CD4-positive, alpha-beta T cell treated with Interleukin-4 for 4 hours (primary cell): Measurements from ENCODE around the gene NALCN.

Experiments
- DNase-seq: peaks from one replicate; pipeline ENCODE4 v3.0.0-alpha.2; 2020

NALCN gene

DNA sequence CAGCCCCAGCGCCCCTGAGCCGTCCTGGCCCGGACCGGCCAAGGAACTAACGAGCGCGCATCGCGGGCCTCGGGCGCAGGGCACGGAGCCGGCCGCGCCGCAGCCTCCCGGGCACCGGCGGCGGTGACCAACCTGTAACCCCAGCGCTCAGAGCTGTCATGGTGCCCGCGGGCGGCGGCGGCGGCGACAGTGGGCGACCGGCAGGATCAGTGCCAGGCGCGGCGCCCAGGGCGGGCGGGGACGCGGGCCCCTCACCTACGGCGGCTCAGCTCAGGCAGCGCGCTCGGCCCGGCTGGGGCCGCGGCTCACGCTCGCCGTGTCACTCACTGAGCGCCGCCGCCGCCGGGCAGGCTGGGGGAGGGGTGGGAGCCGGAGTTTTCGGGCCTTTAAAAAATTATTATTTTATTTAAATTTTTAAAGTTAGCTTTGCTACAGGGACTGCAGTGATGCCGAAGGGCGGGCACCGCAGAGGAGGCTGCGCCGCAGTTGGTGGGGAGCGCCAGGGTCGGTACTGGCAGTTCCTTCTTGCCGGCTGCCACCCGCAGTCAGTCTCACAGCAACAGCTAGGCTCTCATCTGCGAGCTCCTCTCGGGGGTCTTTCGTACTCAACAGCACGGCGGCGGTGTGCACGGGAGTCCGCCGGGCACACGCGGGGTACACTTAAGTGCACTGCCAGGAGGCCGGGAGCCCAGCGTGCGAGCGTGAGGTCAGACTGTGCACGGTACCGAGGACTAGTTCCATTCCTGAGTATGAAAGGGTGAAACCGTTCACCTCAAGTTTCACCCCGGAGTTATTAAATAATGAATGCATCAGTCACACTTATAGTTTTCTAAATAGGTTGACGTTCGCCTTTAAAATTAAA, at the start of gene NALCN:
TSS of gene NALCN (minus strand) at position 328 of the 862 bp plus-strand sequence. CDS start 17,382 bp downstream, outside the sequence.
- no peak for DNase-seq

- DNase-seq: no peak
Measured at GRCh38 chr13:101465877-101466276, 49.6 kb upstream of the NALCN start.

- no peak for DNase-seq
Measured at GRCh38 chr13:101457176-101457575, 40.9 kb upstream of the NALCN start.

DNA sequence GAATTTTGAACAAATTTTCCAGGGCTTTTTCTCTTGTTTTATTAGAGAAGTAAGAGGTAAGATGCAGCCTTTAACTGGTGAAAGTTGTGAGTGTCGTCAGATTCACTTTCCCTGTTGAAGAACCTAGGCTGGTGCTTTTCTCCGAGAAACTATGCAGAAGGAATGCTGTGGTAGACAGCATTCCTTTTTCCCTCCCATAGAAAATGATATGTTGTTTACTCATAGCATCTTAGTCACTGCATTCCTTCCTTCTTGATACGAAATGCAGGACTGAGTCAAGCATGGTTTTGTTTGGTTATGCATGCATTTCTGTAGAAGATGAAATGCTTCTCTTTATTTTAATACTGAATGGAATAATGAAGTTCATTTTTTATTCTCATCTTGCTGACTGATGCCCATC, 39.6 kb upstream of the NALCN start:
- no peak for DNase-seq

- no peak for DNase-seq
Measured at GRCh38 chr13:101454767-101455166, 38.5 kb upstream of the NALCN start.

DNA sequence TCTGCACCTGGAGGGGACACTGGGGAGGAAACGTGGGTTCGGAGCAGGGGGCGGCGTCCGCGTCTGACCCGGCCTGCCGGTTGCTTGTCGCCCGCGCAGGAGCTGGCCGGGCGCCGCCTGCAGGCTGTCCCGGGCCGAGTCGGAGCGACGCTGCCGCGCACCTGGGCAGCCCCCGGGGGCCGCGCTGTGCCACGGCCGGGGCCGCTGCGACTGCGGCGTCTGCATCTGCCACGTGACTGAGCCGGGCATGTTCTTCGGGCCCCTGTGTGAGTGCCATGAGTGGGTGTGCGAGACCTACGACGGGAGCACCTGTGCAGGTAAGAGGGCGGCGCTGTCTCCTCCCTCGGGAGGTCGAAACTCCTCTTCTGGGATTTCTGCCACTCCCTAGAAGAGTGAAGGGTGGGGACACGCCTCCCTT, 37.5 kb upstream of the NALCN start:
- DNase-seq: no peak

DNA sequence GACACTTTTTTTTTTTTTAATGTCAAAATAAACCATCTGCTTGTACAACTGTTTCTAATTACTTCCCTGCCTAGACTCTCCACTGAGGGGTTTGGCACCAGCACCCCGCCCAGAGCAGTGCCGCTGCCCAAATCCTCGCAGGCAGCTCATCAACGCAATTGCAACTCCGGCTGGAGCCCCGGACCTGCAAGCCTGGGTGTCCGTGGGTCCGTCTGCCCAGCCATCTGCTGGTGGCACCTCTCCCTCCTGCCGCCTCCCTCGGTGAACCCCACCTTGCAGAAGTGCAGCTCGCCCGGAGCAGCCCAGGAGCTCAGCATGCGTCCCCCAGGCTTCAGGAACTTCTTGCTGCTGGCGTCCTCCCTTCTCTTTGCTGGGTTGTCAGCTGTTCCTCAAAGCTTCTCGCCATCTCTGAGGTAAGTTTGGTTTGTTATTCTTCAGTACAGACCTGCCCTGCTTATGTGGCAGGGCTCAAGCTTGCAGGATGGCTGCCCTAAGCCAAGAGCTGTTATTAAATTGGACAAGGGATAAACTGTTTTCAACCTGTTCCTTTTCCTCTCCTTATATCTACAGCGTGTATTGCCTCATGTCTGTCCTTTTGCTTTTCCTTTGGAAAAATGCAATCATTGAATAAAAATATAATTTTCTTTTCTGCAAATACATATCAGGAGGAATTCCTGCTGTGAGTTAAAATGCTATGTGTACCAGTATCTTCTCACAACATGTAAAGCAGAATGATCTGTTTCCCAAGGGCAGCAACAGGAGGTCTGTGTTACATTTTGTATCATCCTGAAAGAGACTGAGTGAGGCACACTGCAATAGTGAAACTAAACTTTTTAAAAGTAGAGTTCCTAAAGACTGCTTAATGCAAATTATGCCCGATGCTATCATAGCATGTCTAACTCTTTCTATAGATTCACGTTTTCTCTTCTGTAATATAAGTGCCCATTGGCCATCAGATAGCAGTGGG, 36.5 kb upstream of the NALCN start, which contains the start of gene ITGBL1:
TSS of gene ITGBL1 (plus strand) at position 157 of the 967 bp plus-strand sequence. CDS start at position 316, 159 bp downstream.
- DNase-seq: no peak

DNA sequence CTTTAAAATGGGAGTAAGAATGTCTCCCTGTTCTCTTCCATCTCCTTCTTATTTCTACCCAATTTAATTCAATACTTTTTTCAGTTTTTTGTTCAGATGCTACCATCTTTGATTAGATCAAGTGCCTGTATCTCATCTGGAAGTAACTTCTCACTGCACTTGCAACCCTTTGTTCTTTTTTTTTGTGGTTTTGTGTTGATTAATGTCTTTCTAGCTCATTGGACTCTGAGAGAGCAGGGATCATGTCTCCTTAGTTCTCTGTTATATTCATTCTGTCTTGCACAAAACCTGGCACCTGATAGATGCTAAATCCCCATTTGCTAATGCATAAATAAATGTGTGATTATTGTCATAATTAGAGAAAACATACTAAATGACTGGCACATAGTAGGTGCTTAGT, 35.3 kb upstream of the NALCN start:
- no peak for DNase-seq

DNA sequence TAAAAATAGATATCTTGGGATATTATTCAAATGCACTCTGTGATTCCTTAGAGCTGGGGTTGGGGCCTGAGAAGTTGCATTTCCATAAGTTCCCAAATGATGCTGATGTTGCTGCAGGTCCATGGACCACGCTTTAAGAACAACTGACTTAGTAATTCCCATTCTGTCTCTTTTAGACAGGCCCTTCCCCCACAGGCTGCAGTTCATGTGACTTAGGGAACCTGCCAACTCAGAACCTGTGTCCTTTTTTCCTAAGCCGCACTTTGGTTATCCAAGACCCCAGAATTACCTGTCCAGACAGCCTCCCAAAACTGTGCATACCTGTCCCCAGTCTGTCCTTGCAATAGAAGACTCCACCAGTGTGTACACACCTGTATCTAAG, 34.4 kb upstream of the NALCN start:
- no peak for DNase-seq

GRCh38 chr13:101449790-101450748, 33.8 kb upstream of the NALCN start:
- DNase-seq: no peak

DNA sequence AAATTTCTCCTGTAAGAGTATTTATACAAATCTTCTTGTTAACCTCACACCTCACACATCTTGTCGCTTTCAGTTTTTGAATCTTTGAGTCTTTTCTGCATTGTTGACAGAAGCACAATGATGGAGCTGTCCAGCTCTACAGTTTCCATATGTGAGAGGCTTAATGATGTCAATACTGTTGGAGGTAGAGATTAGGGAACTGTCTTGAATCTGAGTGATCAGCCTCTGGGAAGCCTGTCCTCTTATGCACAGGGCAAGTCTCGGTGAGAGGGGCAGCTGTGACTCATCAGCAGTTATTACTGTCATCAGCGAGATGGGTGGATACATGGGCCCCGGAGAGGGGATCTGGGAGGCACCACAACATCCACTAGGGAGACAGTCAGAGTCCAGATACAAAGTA, 31.5 kb upstream of the NALCN start:
- DNase-seq: no peak

GRCh38 chr13:101434486-101434885, 18.2 kb upstream of the NALCN start:
- no peak for DNase-seq

DNA sequence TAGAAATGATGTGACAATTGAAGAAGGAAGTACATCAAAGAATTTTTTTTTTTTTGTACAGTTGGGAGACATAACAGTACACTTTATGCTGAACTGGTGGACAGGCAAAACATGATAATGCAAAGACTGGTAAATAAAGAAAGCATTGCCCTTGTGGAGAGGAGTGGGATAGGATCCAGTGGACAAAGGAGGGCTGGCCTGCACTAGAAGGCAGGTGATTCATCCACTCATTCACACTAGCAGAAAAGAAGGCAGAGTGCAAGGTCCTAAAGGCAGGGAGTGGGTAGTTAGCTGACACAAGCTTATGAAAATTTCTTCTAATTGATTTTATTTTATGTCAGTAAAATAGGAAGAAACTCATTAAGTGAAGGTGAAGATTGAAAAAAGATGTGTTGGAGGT, 17.6 kb upstream of the NALCN start:
- no peak for DNase-seq

- no peak for DNase-seq
Measured at GRCh38 chr13:101429733-101430132, 13.4 kb upstream of the NALCN start.

GRCh38 chr13:101425623-101426022, 9.3 kb upstream of the NALCN start:
- DNase-seq: no peak

- DNase-seq: no peak
Measured at GRCh38 chr13:101425156-101425471, 8.8 kb upstream of the NALCN start.

GRCh38 chr13:101424381-101425155, 8.3 kb upstream of the NALCN start:
- no peak for DNase-seq

- no peak for DNase-seq
Measured at GRCh38 chr13:101423872-101424271, 7.6 kb upstream of the NALCN start.

- no peak for DNase-seq
Measured at GRCh38 chr13:101417501-101417900, 1.2 kb upstream of the NALCN start.

GRCh38 chr13:101417043-101417406, 717 bp upstream of the NALCN start:
- DNase-seq: no peak

DNA sequence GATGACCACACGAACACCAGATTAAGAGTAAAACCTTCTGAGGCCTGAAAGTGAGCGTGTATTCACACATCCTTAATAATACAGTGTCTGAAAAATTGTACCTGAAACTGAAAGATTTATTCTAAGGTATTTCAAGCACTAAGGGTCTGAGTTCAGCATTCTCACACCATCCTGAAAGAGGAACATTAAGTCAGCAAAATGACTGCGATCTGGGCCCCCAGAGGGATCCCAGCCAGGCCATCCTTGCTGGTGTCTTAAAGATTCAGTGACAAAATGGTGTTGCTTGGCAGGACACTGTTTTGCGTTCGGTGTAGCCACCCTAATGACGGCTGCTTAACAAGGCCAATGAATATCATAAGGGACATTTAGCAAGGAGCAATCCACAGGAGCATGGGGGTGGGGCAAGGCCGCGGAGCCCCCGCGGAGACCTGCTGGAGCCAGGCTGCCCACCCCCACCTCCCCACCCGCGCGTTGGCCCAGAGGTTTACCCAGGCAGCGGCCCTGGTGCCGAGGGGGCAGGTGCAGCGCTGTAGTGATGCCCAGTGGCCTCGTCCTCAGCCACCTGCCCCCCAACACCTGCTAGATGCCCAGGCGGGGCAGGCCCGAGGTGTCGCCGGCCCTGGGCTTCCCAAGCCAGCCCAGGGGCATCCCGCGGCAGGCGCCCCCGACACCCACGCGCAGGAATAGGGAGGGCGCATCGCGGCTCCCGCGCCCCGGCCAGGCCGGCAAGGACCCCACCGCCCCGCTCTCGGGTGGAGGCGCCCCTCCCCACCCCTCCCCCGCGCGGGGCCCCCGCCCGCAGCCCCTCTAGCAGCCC, 742 bp downstream of the NALCN start:
- DNase-seq: no peak
